Tibial nerve (tissue), 3 donors: Measurements from ENCODE around the gene OBSCN.

Experiments used
- POLR2A ChIP-seq, 2 donors: fragments of 450-650 bp; IDR thresholded peaks; one replicate each; pipeline ENCODE4 v1.6.1; 2017; ENCODE audit warnings: antibody characterized with exemption in 2 of 2, mild to moderate bottlenecking in 2 of 2, moderate library complexity in 2 of 2
- TF ChIP-seq, protein P1 (sequence below), 5 experiments: fragments of 200-600 bp in 3 of 5; fragments of 450-650 bp in 2 of 5; sonication (generic) in 3 of 5; IDR thresholded peaks; one replicate each; pipeline ENCODE4 v1.5.1; 2016 to 2019; ENCODE audit warnings: antibody characterized with exemption in 5 of 5, mild to moderate bottlenecking in 3 of 5, moderate library complexity in 2 of 5

DNA sequence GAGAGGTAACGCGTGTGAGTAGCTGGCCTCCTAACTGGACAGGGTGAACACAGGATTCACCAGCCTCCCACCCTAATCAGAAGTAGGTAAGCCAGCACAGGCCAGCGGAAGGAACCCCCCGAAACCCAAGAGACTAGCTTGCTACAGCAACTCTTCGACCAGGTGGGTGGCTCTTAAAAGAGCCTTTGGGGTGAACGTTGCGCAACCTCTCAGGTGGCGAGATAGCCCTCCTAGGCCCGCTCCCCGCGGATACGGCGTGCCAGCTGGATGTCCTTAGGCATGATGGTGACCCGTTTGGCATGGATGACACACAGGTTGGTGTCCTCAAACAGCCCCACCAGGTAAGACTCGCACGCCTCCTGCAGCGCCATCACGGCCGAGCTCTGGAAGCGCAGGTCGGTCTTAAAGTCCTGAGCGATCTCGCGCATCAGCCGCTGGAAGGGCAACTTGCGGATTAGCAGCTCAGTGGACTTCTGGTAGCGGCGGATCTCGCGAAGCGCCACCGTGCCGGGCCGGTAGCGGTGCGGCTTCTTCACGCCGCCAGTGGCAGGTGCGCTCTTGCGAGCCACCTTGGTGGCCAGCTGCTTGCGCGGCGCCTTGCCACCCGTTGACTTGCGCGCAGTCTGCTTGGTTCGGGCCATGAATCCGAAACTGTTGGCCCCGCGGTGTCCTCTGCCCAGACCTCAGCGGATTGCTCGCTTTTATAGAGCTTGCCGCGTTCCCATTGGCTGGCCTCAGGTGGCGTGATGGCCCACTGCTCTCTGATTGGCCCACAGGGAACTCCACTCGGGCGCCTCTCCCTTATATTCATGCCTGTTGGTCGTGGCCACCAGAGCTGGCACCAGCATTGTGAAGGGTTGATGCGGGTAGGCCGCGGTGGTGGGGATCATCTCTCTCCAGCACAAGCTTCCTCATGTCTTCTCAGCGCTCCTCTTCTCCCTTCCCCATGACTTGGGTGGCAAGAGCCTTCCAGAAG lies 217.1 kb downstream of the OBSCN start:
- TF ChIP-seq, protein P1, sequence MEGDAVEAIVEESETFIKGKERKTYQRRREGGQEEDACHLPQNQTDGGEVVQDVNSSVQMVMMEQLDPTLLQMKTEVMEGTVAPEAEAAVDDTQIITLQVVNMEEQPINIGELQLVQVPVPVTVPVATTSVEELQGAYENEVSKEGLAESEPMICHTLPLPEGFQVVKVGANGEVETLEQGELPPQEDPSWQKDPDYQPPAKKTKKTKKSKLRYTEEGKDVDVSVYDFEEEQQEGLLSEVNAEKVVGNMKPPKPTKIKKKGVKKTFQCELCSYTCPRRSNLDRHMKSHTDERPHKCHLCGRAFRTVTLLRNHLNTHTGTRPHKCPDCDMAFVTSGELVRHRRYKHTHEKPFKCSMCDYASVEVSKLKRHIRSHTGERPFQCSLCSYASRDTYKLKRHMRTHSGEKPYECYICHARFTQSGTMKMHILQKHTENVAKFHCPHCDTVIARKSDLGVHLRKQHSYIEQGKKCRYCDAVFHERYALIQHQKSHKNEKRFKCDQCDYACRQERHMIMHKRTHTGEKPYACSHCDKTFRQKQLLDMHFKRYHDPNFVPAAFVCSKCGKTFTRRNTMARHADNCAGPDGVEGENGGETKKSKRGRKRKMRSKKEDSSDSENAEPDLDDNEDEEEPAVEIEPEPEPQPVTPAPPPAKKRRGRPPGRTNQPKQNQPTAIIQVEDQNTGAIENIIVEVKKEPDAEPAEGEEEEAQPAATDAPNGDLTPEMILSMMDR (IDR thresholded peaks at IDR 0.05): no peak
- TF ChIP-seq POLR2A (IDR thresholded peaks at IDR 0.05): no peak
